NCI-H1930 (cell line): ENCODE results near the gene MTM1.

Experiments
- DNase-seq, 2 experiments: peaks; one replicate each; lab custom pipeline; 2025; lab: John Stamatoyannopoulos, UW

The MTM1 gene

GRCh38 chrX:150715184-150715583, 146.8 kb downstream of the MTM1 start:
- DNase-seq: no peak

DNA sequence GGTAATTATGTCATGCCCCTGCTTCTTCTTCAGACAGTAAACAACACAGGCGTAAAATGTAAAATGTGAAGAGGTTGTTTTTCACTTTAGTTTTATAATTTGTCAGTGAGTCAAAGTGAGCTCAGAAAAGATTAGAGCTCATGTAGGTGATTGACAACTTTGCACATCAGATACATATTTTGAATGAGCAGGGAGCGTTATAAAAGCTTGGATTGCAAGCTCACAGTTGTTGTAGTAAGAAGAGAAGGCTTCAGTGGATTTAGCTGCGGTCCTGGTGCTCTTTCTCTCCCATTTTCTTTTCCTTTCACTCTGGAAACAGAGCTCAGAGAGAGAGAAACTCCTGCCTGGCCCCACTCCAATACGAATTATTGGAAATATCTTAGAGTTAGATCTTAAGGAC, 151.2 kb downstream of the MTM1 start:
- no peak for DNase-seq
